ENCODE results near the gene LIN37.

GRCh38 chr19:35720163-35720524, 28.2 kb upstream of the LIN37 start:
- TF ChIP-seq CCDC6 (CRISPR knock-in tag; IDR thresholded peaks at IDR 0.05) (no peak), POLR2A (IDR thresholded peaks at IDR 0.05; ENCODE audit: insufficient read depth in 1 of 2, low read depth in 2 of 2, low read length in 2 of 2) (no peak), ZFX (CRISPR knock-in tag; IDR thresholded peaks at IDR 0.05; ENCODE audit: low read depth) (no peak)
